Breast epithelium (tissue), 4 donors: ENCODE results near the gene ITPR1. TPM values are rescaled to one million over a fixed set of nuclear protein-coding genes. Genes with fewer than 3 reads are reported as not detected.

ENCODE experiments used
- DNase-seq, 2 donors: peaks; one replicate each; pipeline ENCODE4 v3.0.0-alpha.2; 2019; ENCODE audit warnings: low spot score in 2 of 2
- H3K27ac ChIP-seq, 2 donors: fragments of 200-600 bp; sonication (generic) in 1 of 2; one replicate each; pipeline ENCODE4 v1.5.1; 2016 to 2019; ENCODE audit warnings: mild to moderate bottlenecking in 1 of 2
- H3K27me3 ChIP-seq, 2 donors: fragments of 200-600 bp; sonication (generic) in 1 of 2; one replicate each; pipeline versions ENCODE4 v1.5.1 to v1.6.0; 2017 to 2019; ENCODE audit warnings: control low read depth in 1 of 2, mild to moderate bottlenecking in 1 of 2
- H3K36me3 ChIP-seq: fragments of 200-600 bp; one replicate; pipeline ENCODE4 v1.5.1; 2019
- H3K4me1 ChIP-seq, 2 donors: fragments of 200-600 bp; sonication (generic); one replicate each; pipeline ENCODE4 v1.5.1; 2016 to 2019; ENCODE audit warnings: control low read depth in 1 of 2
- H3K4me3 ChIP-seq, 3 donors: fragments of 200-600 bp; sonication (generic); 1 replicate in 2 of 3; 2 replicates in 1 of 3; pipeline ENCODE4 v1.5.1; 2016 to 2019; ENCODE audit warnings: mild to moderate bottlenecking in 3 of 3, moderate library complexity in 2 of 3
- H3K9me3 ChIP-seq, 2 donors: fragments of 200-600 bp; sonication (generic) in 1 of 2; one replicate each; pipeline ENCODE4 v1.5.1; 2016 to 2019; ENCODE audit warnings: control low read depth in 1 of 2
- POLR2A ChIP-seq: fragments of 450-650 bp; IDR thresholded peaks from one replicate; pipeline ENCODE4 v1.6.1; 2016; ENCODE audit warnings: antibody characterized with exemption, mild to moderate bottlenecking, moderate library complexity
- POLR2AphosphoS5 ChIP-seq, 3 donors: sonication (generic); formaldehyde crosslinking; IDR thresholded peaks; one replicate each; pipeline ENCODE4 v1.6.1; 2017; ENCODE audit warnings: antibody characterized with exemption in 3 of 3
- intact Hi-C: fragments of 100-400 bp; cut with DNase I; formaldehyde crosslinking; loops from one replicate; pipeline ENCODE4 v1.15.1; 2023; ENCODE audit warnings: low total_unique reads
- total RNA-seq, 3 donors: library from RNA; depleted of rRNA; stranded (reverse); fragments of >200 nt; gene quantifications; one replicate each; pipeline ENCODE4 v1.1.0, GENCODE V29; 2016
- TF ChIP-seq, protein P1 (sequence below), 3 donors: fragments of 450-650 bp; IDR thresholded peaks; one replicate each; pipeline ENCODE4 v1.5.1; 2016 to 2017; ENCODE audit warnings: antibody characterized with exemption in 3 of 3, mild to moderate bottlenecking in 3 of 3, moderate library complexity in 3 of 3

The ITPR1 gene
- total RNA-seq, 3 donors from 2014 or later = 53.8 to 227 (median 174) TPM

DNA sequence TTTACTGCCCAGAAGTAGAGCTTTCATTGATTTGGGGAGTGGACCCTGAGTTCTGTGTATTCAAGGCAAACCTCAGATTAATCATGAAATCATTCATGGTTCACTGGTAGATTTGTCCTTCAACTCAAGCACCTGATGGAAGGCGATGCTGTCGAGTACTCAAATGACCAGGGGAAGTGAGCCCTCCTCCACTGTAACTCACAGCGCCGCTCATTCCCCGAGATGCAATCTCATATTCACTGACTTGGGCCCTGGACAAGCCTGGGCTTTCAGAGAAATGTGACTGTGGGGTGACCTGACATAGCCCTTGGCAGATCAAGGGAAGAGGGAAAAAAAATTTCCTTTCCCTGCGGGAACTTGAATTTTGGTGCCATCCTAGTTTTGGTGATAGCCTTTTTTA is 329.4 kb downstream of the ITPR1 start:
- no peak overlapping the region for H3K4me3 ChIP-seq
- TF ChIP-seq, protein P1, sequence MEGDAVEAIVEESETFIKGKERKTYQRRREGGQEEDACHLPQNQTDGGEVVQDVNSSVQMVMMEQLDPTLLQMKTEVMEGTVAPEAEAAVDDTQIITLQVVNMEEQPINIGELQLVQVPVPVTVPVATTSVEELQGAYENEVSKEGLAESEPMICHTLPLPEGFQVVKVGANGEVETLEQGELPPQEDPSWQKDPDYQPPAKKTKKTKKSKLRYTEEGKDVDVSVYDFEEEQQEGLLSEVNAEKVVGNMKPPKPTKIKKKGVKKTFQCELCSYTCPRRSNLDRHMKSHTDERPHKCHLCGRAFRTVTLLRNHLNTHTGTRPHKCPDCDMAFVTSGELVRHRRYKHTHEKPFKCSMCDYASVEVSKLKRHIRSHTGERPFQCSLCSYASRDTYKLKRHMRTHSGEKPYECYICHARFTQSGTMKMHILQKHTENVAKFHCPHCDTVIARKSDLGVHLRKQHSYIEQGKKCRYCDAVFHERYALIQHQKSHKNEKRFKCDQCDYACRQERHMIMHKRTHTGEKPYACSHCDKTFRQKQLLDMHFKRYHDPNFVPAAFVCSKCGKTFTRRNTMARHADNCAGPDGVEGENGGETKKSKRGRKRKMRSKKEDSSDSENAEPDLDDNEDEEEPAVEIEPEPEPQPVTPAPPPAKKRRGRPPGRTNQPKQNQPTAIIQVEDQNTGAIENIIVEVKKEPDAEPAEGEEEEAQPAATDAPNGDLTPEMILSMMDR (IDR thresholded peaks at IDR 0.05) = no peak
- TF ChIP-seq POLR2A (no peak), POLR2AphosphoS5 (IDR thresholded peaks at IDR 0.05) (no peak)
- no peaks in the 10 kb centered on the region for H3K36me3 ChIP-seq
- intact Hi-C loops = no loop called here
- H3K9me3 ChIP-seq = no peaks in the 10 kb centered on the region
- no peak overlapping the region for H3K27ac ChIP-seq
- H3K4me1 ChIP-seq = peaks cover 0 to 4% of the 10 kb centered on the region in 2 donors
- DNase-seq = no peak
- H3K27me3 ChIP-seq = no peaks in the 10 kb centered on the region

GRCh38 chr3:4823385-4823784 is 330.2 kb downstream of the ITPR1 start:
- H3K9me3 ChIP-seq = no peaks in the 10 kb centered on the region
- no peak for DNase-seq
- no peaks in the 10 kb centered on the region for H3K27me3 ChIP-seq
- no peak overlapping the region for H3K27ac ChIP-seq
- no peak overlapping the region for H3K4me3 ChIP-seq
- TF ChIP-seq POLR2A (no peak), POLR2AphosphoS5 (IDR thresholded peaks at IDR 0.05) (no peak)
- TF ChIP-seq, protein P1 (IDR thresholded peaks at IDR 0.05) = no peak
- peaks cover 0 to 4% of the 10 kb centered on the region in 2 donors for H3K4me1 ChIP-seq
- no peaks in the 10 kb centered on the region for H3K36me3 ChIP-seq
- intact Hi-C loops = no loop called here

DNA sequence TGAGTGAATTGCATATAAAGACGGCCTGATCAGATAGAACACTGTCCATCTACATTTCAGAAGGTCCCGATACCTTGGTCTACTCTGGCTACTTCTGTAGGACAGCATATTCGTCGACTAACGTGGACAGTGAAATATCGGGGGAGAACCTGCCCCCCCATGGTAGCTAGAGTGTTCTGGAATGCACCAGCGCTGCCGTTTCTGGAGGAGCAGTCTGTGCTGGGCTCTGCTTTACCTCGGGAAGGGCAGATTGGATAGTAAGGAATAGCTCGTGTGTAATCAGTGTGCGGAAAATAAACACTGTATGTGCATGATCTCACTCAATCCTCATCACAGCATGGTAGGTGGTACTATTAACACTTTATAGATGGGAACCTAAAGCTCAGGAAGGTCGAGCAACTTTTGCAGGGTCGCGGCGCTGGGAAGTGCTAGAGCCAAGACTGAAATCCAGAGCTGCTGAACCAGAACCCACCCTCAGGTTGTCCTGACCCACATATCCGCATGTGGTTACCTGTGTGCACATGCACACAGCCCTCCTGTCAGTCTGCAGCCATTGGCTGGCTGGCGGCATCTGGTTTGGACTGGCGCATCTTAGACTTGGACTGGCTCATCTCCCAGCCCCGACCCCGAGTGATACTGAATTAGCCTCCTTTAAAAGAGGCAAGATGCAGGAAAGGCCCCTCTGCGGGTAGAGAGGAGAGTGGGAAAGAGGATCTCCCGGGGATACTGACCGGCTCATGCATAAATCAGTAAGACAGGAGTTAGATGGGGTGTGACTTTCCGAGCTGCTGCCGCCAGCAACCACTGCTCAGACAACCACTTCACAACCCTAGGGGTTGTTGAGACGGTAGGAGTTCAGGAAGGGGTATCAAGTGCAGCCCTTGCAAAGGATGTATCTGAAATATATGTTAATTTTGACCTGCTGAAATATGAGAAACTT is 331.1 kb downstream of the ITPR1 start:
- Histone ChIP-seq H3K27ac (no peak overlapping the region), H3K4me1 (peaks cover 0 to 4% of the 10 kb centered on the region in 2 donors), H3K36me3 (no peaks in the 10 kb centered on the region), H3K4me3 (no peak overlapping the region), H3K9me3 (no peaks in the 10 kb centered on the region), H3K27me3 (no peaks in the 10 kb centered on the region)
- DNase-seq = no peak
- intact Hi-C loops = no loop called here
- TF ChIP-seq POLR2AphosphoS5 (IDR thresholded peaks at IDR 0.05) (no peak), POLR2A (no peak)
- TF ChIP-seq, protein P1 (IDR thresholded peaks at IDR 0.05) = no peak

- Histone ChIP-seq H3K4me1 (peaks cover 0 to 4% of the 10 kb centered on the region in 2 donors), H3K4me3 (no peak overlapping the region), H3K27ac (peak overlapping the region; percentile 30 to 40), H3K9me3 (no peaks in the 10 kb centered on the region), H3K27me3 (no peaks in the 10 kb centered on the region), H3K36me3 (no peaks in the 10 kb centered on the region)
- TF ChIP-seq POLR2A (no peak), POLR2AphosphoS5 (IDR thresholded peaks at IDR 0.05) (no peak)
- TF ChIP-seq, protein P1 (IDR thresholded peaks at IDR 0.05) = no peak
- DNase-seq = no peak
- intact Hi-C loops = no loop called here
These were observed 331.8 kb downstream of the ITPR1 start for GRCh38 chr3:4824926-4825325.
